HL-60 (cell line): ENCODE results near the gene ABL1.

Source experiments
- DNase-seq, 2 experiments: peaks; one replicate each; pipeline ENCODE4 v3.0.0-alpha.2; 2010 to 2020; ENCODE audit warnings: low read depth in 1 of 2, low spot score in 1 of 2
- H3K27ac ChIP-seq: fragments of 250-450 bp; sonication (Bioruptor Pico); replicated peaks from 2 replicates; pipeline ENCODE4 v1.5.1; 2020; ENCODE audit warnings: mild to moderate bottlenecking, moderate library complexity
- H3K27me3 ChIP-seq: fragments of 250-450 bp; sonication (Bioruptor Pico); 2 replicates; pipeline ENCODE4 v1.5.1; 2021; ENCODE audit warnings: mild to moderate bottlenecking, moderate library complexity; ENCODE audit not compliant: insufficient read depth, poor library complexity, severe bottlenecking
- H3K4me3 ChIP-seq: replicated peaks from 2 replicates; pipeline ENCODE4 v1.5.1; 2011; ENCODE audit warnings: mild to moderate bottlenecking, control low read depth, low read length; ENCODE audit not compliant: insufficient read depth
- CTCF ChIP-seq: IDR thresholded peaks from one replicate; pipeline ENCODE4 v1.5.1; 2011; ENCODE audit warnings: low read length, control low read depth, inconsistent platforms; ENCODE audit not compliant: insufficient read depth
- GABPA ChIP-seq: IDR thresholded peaks from 2 replicates; pipeline ENCODE4 v1.6.1; 2012; ENCODE audit warnings: low read depth
- POLR2AphosphoS5 ChIP-seq: IDR thresholded peaks from 2 replicates; pipeline ENCODE4 v1.6.1; 2012; ENCODE audit warnings: low read depth
- SPI1 ChIP-seq: IDR thresholded peaks from 2 replicates; pipeline ENCODE4 v1.6.1; 2012; ENCODE audit warnings: low read depth, mild to moderate bottlenecking, borderline replicate concordance
- TF ChIP-seq, protein P1 (sequence below): IDR thresholded peaks from 2 replicates; pipeline ENCODE4 v1.6.1; 2012; ENCODE audit warnings: low read depth; ENCODE audit not compliant: insufficient replicate concordance

ABL1 gene

GRCh38 chr9:130852801-130853200, 17.7 kb downstream of the ABL1 start:
- no peak for TF ChIP-seq CTCF
- TF ChIP-seq, protein P1, sequence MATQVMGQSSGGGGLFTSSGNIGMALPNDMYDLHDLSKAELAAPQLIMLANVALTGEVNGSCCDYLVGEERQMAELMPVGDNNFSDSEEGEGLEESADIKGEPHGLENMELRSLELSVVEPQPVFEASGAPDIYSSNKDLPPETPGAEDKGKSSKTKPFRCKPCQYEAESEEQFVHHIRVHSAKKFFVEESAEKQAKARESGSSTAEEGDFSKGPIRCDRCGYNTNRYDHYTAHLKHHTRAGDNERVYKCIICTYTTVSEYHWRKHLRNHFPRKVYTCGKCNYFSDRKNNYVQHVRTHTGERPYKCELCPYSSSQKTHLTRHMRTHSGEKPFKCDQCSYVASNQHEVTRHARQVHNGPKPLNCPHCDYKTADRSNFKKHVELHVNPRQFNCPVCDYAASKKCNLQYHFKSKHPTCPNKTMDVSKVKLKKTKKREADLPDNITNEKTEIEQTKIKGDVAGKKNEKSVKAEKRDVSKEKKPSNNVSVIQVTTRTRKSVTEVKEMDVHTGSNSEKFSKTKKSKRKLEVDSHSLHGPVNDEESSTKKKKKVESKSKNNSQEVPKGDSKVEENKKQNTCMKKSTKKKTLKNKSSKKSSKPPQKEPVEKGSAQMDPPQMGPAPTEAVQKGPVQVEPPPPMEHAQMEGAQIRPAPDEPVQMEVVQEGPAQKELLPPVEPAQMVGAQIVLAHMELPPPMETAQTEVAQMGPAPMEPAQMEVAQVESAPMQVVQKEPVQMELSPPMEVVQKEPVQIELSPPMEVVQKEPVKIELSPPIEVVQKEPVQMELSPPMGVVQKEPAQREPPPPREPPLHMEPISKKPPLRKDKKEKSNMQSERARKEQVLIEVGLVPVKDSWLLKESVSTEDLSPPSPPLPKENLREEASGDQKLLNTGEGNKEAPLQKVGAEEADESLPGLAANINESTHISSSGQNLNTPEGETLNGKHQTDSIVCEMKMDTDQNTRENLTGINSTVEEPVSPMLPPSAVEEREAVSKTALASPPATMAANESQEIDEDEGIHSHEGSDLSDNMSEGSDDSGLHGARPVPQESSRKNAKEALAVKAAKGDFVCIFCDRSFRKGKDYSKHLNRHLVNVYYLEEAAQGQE, result no peak
- TF ChIP-seq SPI1, result no peak
- no peak for TF ChIP-seq GABPA
- TF ChIP-seq POLR2AphosphoS5, result no peak
- Histone ChIP-seq H3K27me3 (no peaks in the 10 kb centered on the region), H3K27ac (no peak overlapping the region), H3K4me3 (no peak overlapping the region)
- DNase-seq, result no peak

DNA sequence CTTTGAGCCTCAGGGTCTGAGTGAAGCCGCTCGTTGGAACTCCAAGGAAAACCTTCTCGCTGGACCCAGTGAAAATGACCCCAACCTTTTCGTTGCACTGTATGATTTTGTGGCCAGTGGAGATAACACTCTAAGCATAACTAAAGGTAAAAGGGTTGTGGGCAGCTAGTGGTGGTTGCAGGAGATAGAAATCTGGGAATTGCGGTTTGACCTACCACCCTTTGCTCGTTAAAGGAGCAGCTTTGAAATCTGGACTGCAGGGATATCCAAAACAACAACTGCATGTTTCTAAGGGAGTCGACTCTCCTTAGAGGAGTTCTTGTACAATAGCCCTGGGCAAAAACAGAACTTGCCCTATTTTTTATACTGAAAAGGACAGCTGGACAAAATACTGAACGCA, 19.0 kb downstream of the ABL1 start:
- DNase-seq, result no peak
- TF ChIP-seq GABPA (no peak), SPI1 (no peak), CTCF (no peak), POLR2AphosphoS5 (no peak)
- TF ChIP-seq, protein P1, result no peak
- no peaks in the 10 kb centered on the region for H3K27me3 ChIP-seq

DNA sequence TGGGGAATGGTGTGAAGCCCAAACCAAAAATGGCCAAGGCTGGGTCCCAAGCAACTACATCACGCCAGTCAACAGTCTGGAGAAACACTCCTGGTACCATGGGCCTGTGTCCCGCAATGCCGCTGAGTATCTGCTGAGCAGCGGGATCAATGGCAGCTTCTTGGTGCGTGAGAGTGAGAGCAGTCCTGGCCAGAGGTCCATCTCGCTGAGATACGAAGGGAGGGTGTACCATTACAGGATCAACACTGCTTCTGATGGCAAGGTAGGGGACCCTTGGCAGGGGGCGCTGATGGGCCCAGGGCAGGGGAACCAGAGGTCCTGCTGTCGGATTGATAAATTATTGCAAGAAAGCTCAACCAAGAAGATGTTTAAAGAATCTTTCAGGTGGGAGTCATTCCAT, 19.8 kb downstream of the ABL1 start:
- H3K4me3 ChIP-seq, result no peak overlapping the region
- H3K27ac ChIP-seq, result no peak overlapping the region
- DNase-seq, result no peak
- H3K27me3 ChIP-seq, result no peaks in the 10 kb centered on the region
- TF ChIP-seq POLR2AphosphoS5 (no peak), CTCF (no peak), SPI1 (no peak), GABPA (no peak)
- TF ChIP-seq, protein P1, result no peak

More for the DNA sequence above, 19.0 kb downstream of the ABL1 start:
- H3K27ac ChIP-seq, result no peak overlapping the region
- H3K4me3 ChIP-seq, result no peak overlapping the region
